NK-92 (cell line): ENCODE data around the gene LAMP5.

Experiments
- DNase-seq: peaks from one replicate; lab custom pipeline; 2025; ENCODE audit not compliant: unreplicated experiment; lab: John Stamatoyannopoulos, UW

The LAMP5 gene

GRCh38 chr20:9499126-9499899 lies 15.1 kb upstream of the LAMP5 start:
- DNase-seq = no peak

GRCh38 chr20:9500121-9500520 lies 14.3 kb upstream of the LAMP5 start:
- DNase-seq = no peak

- DNase-seq = no peak
Measured at GRCh38 chr20:9501473-9501872, 12.9 kb upstream of the LAMP5 start.

- DNase-seq = no peak
Measured at GRCh38 chr20:9503526-9504245, 10.7 kb upstream of the LAMP5 start.

GRCh38 chr20:9506280-9506821 lies 8.0 kb upstream of the LAMP5 start:
- DNase-seq = no peak

GRCh38 chr20:9506964-9507369 lies 7.4 kb upstream of the LAMP5 start:
- DNase-seq = no peak

- DNase-seq = no peak
Measured at GRCh38 chr20:9507544-9508239, 6.7 kb upstream of the LAMP5 start.

GRCh38 chr20:9508240-9508661 lies 6.1 kb upstream of the LAMP5 start:
- no peak for DNase-seq

- no peak for DNase-seq
Measured at GRCh38 chr20:9508696-9509178, 5.7 kb upstream of the LAMP5 start.

GRCh38 chr20:9509246-9509645 lies 5.1 kb upstream of the LAMP5 start:
- DNase-seq = no peak

GRCh38 chr20:9510911-9511310 lies 3.5 kb upstream of the LAMP5 start:
- no peak for DNase-seq

GRCh38 chr20:9514072-9514460 lies 324 bp upstream of the LAMP5 start:
- no peak for DNase-seq

- no peak for DNase-seq
Measured at GRCh38 chr20:9515214-9515585, 810 bp downstream of the LAMP5 start.

GRCh38 chr20:9515741-9516233 lies 1.4 kb downstream of the LAMP5 start:
- no peak for DNase-seq

- no peak for DNase-seq
Measured at GRCh38 chr20:9516234-9516871, 2.0 kb downstream of the LAMP5 start.

- no peak for DNase-seq
Measured at GRCh38 chr20:9517297-9518162, 3.1 kb downstream of the LAMP5 start.

GRCh38 chr20:9518576-9519175 lies 4.3 kb downstream of the LAMP5 start:
- DNase-seq = no peak

GRCh38 chr20:9520086-9520485 lies 5.7 kb downstream of the LAMP5 start:
- DNase-seq = no peak

- DNase-seq = no peak
Measured at GRCh38 chr20:9523636-9524035, 9.2 kb downstream of the LAMP5 start.

GRCh38 chr20:9531581-9531980 lies 17.2 kb downstream of the LAMP5 start:
- DNase-seq = no peak
